GM12872 (cell line): Measurements from ENCODE around the gene KDM8.

Experiments used
- CTCF ChIP-seq: IDR thresholded peaks from 3 replicates; pipeline ENCODE4 v1.5.1; 2011; ENCODE audit warnings: low read depth, mild to moderate bottlenecking, low read length, moderate library complexity; ENCODE audit not compliant: insufficient read depth

KDM8 gene

GRCh38 chr16:27224271-27224737, 21.0 kb downstream of the KDM8 start:
- no peak for TF ChIP-seq CTCF

GRCh38 chr16:27224741-27225300, 21.5 kb downstream of the KDM8 start:
- TF ChIP-seq CTCF = no peak

- no peak for TF ChIP-seq CTCF
Observed at GRCh38 chr16:27225536-27226360, 22.4 kb downstream of the KDM8 start.

- TF ChIP-seq CTCF = no peak
Observed at GRCh38 chr16:27226476-27226875, 23.1 kb downstream of the KDM8 start.

- TF ChIP-seq CTCF = no peak
Observed at GRCh38 chr16:27226976-27227705, 23.8 kb downstream of the KDM8 start.

- no peak for TF ChIP-seq CTCF
Observed at GRCh38 chr16:27228045-27228444, 24.7 kb downstream of the KDM8 start.

- no peak for TF ChIP-seq CTCF
Observed at GRCh38 chr16:27228621-27229501, 25.5 kb downstream of the KDM8 start.
